Smooth muscle cell (in vitro differentiated cells): ENCODE results near the gene TEC. TPM values are rescaled to one million over a fixed set of nuclear protein-coding genes. Genes with fewer than 3 reads are reported as not detected.

Experiments
- DNase-seq: peaks from one replicate; lab custom pipeline; 2025; ENCODE audit not compliant: unreplicated experiment; lab: John Stamatoyannopoulos, UW
- H2AFZ ChIP-seq: fragments of 200-600 bp; sonication (generic); 2 replicates; pipeline ENCODE4 v1.6.0; 2016; ENCODE audit warnings: antibody characterized with exemption, low read depth, mild to moderate bottlenecking
- H3F3A ChIP-seq: fragments of 200-600 bp; sonication (generic); 2 replicates; pipeline ENCODE4 v1.6.0; 2017; ENCODE audit warnings: antibody characterized with exemption, low read depth
- H3K27ac ChIP-seq: fragments of 200-600 bp; sonication (generic); 2 replicates; pipeline ENCODE4 v1.5.1; 2016; ENCODE audit warnings: low read depth, mild to moderate bottlenecking
- H3K27me3 ChIP-seq: fragments of 200-600 bp; sonication (generic); 2 replicates; pipeline ENCODE4 v1.6.1; 2016; ENCODE audit warnings: low read depth, mild to moderate bottlenecking
- H3K36me3 ChIP-seq: fragments of 200-600 bp; sonication (generic); 2 replicates; pipeline ENCODE4 v1.5.1; 2016; ENCODE audit warnings: low read depth
- H3K4me1 ChIP-seq: fragments of 200-600 bp; sonication (generic); 2 replicates; pipeline ENCODE4 v1.5.1; 2016; ENCODE audit warnings: low read depth
- H3K4me2 ChIP-seq: fragments of 200-600 bp; sonication (generic); 2 replicates; pipeline ENCODE4 v1.6.0; 2016; ENCODE audit warnings: mild to moderate bottlenecking
- H3K4me3 ChIP-seq: fragments of 200-600 bp; sonication (generic); 2 replicates; pipeline ENCODE4 v1.5.1; 2016; ENCODE audit warnings: mild to moderate bottlenecking
- H3K79me2 ChIP-seq: fragments of 200-600 bp; sonication (generic); 2 replicates; pipeline ENCODE4 v1.6.0; 2016; ENCODE audit warnings: low read depth, mild to moderate bottlenecking
- H3K9ac ChIP-seq: fragments of 200-600 bp; sonication (generic); 2 replicates; pipeline ENCODE4 v1.6.0; 2016; ENCODE audit warnings: low read depth
- H3K9me3 ChIP-seq: fragments of 200-600 bp; sonication (generic); replicated peaks from 2 replicates; pipeline ENCODE4 v1.5.1; 2016; ENCODE audit warnings: low read depth
- H4K20me1 ChIP-seq: fragments of 200-600 bp; sonication (generic); 2 replicates; pipeline ENCODE4 v1.6.0; 2016; ENCODE audit warnings: low read depth
- WGBS: methylation state at CpG from one replicate; pipeline ENCODE4 v1.1.7; 2016; ENCODE audit warnings: low lambda C conversion rate; 5-methylcytosine and 5-hydroxymethylcytosine counted together
- polyA plus RNA-seq: library from polyadenylated mRNA; unstranded; fragments of >200 nt; fragmentation: Nextera tagmentation; extraction: Ambion mirVana; gene quantifications from 2 replicates; pipeline ENCODE4 v1.2.1, GENCODE V29; 2016
- total RNA-seq: library from RNA; depleted of rRNA; stranded (reverse); fragments of >200 nt; gene quantifications from 2 replicates; pipeline ENCODE4 v1.2.3, GENCODE V29; 2014
- TF ChIP-seq, protein P1 (sequence below): fragments of 200-600 bp; sonication (generic); IDR thresholded peaks from 2 replicates; pipeline ENCODE4 v1.5.1; 2017; ENCODE audit warnings: borderline replicate concordance, mild to moderate bottlenecking, antibody characterized with exemption; ENCODE audit not compliant: insufficient read depth, poor library complexity, severe bottlenecking

Gene TEC
- total and polyA plus RNA-seq, 2 experiments from 2014 or later, result 0.14 to 1.8 TPM

DNA sequence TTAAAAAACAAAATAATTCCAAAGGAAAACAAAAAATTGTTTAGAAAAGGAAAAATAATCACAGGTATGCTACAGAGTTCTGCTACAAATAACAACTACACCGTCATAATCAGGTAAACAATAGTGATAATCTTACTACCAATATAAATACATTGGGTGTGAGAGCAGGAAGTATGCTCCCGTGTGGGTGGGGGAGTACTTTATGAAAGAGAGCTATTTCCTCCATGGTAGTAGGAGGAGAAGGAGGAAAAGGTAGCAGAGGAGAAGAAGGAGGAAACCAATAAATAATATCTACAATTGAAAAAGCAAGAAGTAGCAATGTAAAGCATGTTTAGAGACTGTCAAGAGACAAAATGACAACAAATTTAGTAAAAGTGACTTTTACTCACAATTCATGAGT lies 35.1 kb downstream of the TEC start:
- WGBS, result 75% methylated on average over 2 of the region's 2 CpGs
- TF ChIP-seq, protein P1, sequence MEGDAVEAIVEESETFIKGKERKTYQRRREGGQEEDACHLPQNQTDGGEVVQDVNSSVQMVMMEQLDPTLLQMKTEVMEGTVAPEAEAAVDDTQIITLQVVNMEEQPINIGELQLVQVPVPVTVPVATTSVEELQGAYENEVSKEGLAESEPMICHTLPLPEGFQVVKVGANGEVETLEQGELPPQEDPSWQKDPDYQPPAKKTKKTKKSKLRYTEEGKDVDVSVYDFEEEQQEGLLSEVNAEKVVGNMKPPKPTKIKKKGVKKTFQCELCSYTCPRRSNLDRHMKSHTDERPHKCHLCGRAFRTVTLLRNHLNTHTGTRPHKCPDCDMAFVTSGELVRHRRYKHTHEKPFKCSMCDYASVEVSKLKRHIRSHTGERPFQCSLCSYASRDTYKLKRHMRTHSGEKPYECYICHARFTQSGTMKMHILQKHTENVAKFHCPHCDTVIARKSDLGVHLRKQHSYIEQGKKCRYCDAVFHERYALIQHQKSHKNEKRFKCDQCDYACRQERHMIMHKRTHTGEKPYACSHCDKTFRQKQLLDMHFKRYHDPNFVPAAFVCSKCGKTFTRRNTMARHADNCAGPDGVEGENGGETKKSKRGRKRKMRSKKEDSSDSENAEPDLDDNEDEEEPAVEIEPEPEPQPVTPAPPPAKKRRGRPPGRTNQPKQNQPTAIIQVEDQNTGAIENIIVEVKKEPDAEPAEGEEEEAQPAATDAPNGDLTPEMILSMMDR, result no peak

DNA sequence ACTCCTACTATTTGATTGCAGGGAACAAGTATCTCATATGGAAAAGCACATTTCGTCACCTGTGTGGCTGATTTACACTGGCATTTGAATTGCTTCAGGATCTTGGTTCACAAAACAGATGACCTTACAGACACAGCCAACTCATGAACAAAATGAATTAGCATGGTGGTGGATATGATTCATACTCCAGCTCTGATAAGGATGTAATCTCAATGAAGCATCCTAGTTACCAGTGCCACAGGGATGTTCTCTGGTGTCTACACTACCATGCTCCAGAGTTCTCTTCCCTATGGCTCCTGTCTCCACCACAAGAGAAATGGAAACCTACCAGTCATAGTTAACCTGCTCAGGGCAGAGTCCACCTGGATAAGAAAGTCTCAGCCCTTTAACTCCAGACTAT lies 40.7 kb downstream of the TEC start:
- no peaks in the 10 kb centered on the region for H3K36me3 ChIP-seq
- no peak overlapping the region for H3K27ac ChIP-seq
- no peaks in the 10 kb centered on the region for H3K27me3 ChIP-seq
- 94% methylated on average over 1 of the region's 1 CpG for WGBS
- no peaks in the 10 kb centered on the region for H3K79me2 ChIP-seq
- H2AFZ ChIP-seq, result no peak overlapping the region
- no peak overlapping the region for H3K4me3 ChIP-seq
- H3K9me3 ChIP-seq, result no peaks in the 10 kb centered on the region
- H3K4me2 ChIP-seq, result no peak overlapping the region
- TF ChIP-seq, protein P1, result no peak
- no peaks in the 10 kb centered on the region for H3F3A ChIP-seq
- H3K4me1 ChIP-seq, result no peaks in the 10 kb centered on the region
- no peaks in the 10 kb centered on the region for H4K20me1 ChIP-seq
- DNase-seq, result no peak
- H3K9ac ChIP-seq, result no peak overlapping the region

More for the DNA sequence above, 35.1 kb downstream of the TEC start:
- Histone ChIP-seq H3F3A (no peaks in the 10 kb centered on the region), H3K27me3 (no peaks in the 10 kb centered on the region), H3K9ac (no peak overlapping the region), H3K79me2 (no peaks in the 10 kb centered on the region), H3K27ac (no peak overlapping the region), H3K36me3 (no peaks in the 10 kb centered on the region), H2AFZ (no peak overlapping the region), H4K20me1 (no peaks in the 10 kb centered on the region), H3K9me3 (no peaks in the 10 kb centered on the region), H3K4me2 (no peak overlapping the region), H3K4me3 (no peak overlapping the region), H3K4me1 (no peaks in the 10 kb centered on the region)
- no peak for DNase-seq

DNA sequence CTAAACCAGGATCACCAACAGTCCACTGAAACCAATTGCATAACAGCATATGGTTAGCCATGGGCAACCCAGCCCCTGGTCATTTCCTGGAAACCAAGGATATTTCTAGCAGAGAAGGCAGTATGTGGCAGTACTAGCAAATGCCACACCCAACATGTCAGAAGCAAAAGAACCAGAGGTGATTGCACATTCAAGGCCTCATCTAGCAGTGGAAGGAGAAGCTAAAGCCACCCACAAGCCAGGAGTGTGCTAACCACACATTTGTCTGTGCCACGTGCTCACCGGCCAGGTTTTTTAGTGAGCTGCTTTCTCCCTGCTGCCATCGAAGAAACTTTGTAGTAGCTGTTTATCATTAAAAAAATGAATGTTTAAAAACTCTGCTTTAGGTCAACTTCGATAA lies 42.0 kb downstream of the TEC start:
- H3K9me3 ChIP-seq, result no peaks in the 10 kb centered on the region
- H3K9ac ChIP-seq, result no peak overlapping the region
- H3K4me2 ChIP-seq, result no peak overlapping the region
- DNase-seq, result no peak
- H3K36me3 ChIP-seq, result no peaks in the 10 kb centered on the region
- TF ChIP-seq, protein P1, result no peak
- no peaks in the 10 kb centered on the region for H3K79me2 ChIP-seq
- no peaks in the 10 kb centered on the region for H3K4me1 ChIP-seq
- 83% methylated on average over 4 of the region's 4 CpGs for WGBS
- H2AFZ ChIP-seq, result no peak overlapping the region
- H3K4me3 ChIP-seq, result no peak overlapping the region
- H3K27me3 ChIP-seq, result no peaks in the 10 kb centered on the region
- no peak overlapping the region for H3K27ac ChIP-seq
- H3F3A ChIP-seq, result no peaks in the 10 kb centered on the region
- no peaks in the 10 kb centered on the region for H4K20me1 ChIP-seq

DNA sequence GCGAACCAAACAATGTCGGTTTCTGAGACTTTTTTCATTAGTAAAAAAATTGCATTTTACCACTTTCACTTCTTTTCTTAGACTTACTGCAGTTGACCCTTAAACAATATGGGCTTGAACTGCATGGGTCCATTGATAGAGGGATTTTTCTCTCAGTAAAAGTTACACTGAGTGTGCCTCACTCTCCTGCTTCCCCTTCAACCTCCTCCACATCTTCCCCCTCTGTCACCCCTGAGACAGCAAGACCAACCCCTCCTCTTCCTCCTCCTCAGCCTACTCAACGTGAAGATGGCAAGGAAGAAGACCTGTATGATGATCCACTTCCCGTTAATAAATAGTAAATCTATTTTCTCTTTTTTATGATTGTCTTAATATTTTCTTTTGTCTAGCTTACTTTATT lies 43.4 kb downstream of the TEC start:
- H3K4me3 ChIP-seq, result no peak overlapping the region
- no peaks in the 10 kb centered on the region for H3F3A ChIP-seq
- no peaks in the 10 kb centered on the region for H4K20me1 ChIP-seq
- H3K36me3 ChIP-seq, result no peaks in the 10 kb centered on the region
- H3K79me2 ChIP-seq, result no peaks in the 10 kb centered on the region
- no peaks in the 10 kb centered on the region for H3K9me3 ChIP-seq
- no peak overlapping the region for H2AFZ ChIP-seq
- DNase-seq, result no peak
- no peak overlapping the region for H3K27ac ChIP-seq
- no peak overlapping the region for H3K4me2 ChIP-seq
- H3K27me3 ChIP-seq, result no peaks in the 10 kb centered on the region
- WGBS, result 87% methylated on average over 4 of the region's 4 CpGs
- no peaks in the 10 kb centered on the region for H3K4me1 ChIP-seq
- no peak overlapping the region for H3K9ac ChIP-seq
- TF ChIP-seq, protein P1, result no peak
